WI38 (cell line): ENCODE measurements around the gene OR52A5.

Source experiments
- H3K4me3 ChIP-seq: 2 replicates; pipeline ENCODE4 v1.5.1; 2011; ENCODE audit warnings: low read depth, mild to moderate bottlenecking, control low read depth, low read length
- TF ChIP-seq, protein P1 (sequence below): IDR thresholded peaks from 2 replicates; pipeline ENCODE4 v1.5.1; 2012; ENCODE audit warnings: low read depth, mild to moderate bottlenecking, control low read depth, low read length

The OR52A5 gene

DNA sequence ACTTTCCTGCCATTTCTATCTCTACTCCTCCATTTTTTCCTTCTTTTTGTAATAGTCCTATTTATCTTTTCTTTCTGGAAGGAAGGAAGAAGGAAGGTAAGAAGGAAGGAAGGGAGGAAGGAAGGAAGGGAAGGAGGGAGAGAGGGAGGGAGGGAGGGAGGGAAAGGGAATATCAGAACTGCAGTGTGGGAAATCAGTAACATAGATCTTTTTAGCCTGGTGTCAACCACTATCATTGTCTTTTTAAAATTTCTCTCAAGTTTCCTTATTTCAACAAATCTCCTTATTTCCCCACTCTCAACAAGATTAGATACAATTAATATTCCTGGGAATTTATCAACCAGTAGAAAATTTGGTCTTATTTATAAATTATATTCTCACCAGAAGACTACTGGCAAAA, 35.1 kb downstream of the OR52A5 start:
- TF ChIP-seq, protein P1, sequence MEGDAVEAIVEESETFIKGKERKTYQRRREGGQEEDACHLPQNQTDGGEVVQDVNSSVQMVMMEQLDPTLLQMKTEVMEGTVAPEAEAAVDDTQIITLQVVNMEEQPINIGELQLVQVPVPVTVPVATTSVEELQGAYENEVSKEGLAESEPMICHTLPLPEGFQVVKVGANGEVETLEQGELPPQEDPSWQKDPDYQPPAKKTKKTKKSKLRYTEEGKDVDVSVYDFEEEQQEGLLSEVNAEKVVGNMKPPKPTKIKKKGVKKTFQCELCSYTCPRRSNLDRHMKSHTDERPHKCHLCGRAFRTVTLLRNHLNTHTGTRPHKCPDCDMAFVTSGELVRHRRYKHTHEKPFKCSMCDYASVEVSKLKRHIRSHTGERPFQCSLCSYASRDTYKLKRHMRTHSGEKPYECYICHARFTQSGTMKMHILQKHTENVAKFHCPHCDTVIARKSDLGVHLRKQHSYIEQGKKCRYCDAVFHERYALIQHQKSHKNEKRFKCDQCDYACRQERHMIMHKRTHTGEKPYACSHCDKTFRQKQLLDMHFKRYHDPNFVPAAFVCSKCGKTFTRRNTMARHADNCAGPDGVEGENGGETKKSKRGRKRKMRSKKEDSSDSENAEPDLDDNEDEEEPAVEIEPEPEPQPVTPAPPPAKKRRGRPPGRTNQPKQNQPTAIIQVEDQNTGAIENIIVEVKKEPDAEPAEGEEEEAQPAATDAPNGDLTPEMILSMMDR: no peak

GRCh38 chr11:5102246-5102645, 35.9 kb downstream of the OR52A5 start:
- no peak overlapping the region for H3K4me3 ChIP-seq
- TF ChIP-seq, protein P1: no peak

More for the DNA sequence above, 35.1 kb downstream of the OR52A5 start:
- H3K4me3 ChIP-seq: no peak overlapping the region

- H3K4me3 ChIP-seq: no peak overlapping the region
- TF ChIP-seq, protein P1: no peak
Measured at GRCh38 chr11:5096011-5096410, 42.1 kb downstream of the OR52A5 start.

DNA sequence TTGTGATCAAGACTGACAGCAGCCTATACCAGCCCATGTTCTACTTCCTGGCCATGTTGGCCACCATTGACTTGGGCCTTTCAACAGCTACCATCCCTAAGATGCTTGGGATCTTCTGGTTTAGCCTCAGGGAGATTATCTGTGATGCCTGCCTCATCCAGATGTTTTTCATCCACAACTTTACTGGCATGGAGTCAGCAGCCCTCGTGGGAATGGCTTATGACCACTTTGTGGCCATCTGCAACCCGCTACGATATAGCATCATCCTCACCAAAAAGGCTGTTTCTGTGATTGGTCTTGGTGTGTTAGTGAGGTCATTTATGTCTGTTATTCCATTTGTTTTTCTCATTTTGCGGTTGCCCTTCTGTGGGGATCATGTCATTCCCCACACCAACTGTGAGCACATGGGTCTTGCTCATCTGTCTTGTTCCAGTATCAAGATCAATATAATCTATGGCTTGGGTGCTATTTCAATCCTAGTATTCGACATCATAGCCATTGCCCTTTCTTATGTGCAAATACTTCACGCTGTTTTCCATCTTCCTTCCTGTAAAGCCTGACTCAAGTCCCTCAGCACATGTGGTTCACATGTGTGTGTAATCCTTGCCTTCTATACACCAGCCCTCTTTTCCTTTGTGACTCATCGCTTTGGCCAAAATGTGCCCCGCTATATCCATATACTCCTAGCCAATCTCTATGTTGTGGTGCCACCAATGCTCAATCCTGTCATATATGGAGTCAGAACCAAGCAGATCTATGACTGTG, 45.2 kb downstream of the OR52A5 start:
- H3K4me3 ChIP-seq: no peak overlapping the region
- TF ChIP-seq, protein P1: no peak

- H3K4me3 ChIP-seq: no peak overlapping the region
- TF ChIP-seq, protein P1: no peak
Measured at GRCh38 chr11:5090668-5091067, 47.5 kb downstream of the OR52A5 start.

DNA sequence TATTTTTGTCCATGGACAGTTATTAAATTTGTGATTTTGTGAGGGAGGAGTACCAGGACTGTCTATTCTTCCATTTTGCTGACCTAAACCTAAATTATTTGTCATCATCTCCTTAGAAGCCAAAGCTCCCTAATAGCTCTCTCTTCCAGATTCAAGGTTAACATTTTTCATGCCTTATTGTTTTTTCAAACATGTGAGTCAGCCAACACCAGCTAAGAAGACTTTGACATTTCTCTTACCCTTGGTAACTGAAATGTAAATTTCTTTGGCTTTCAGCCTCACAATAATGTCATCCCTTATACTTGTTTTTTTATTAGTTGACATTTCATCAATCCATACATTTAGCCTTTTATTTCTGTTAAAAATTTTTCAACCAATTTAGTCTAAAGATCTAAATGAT, 49.6 kb downstream of the OR52A5 start:
- H3K4me3 ChIP-seq: no peak overlapping the region
- TF ChIP-seq, protein P1: no peak

- TF ChIP-seq, protein P1: no peak
Measured at GRCh38 chr11:5083602-5084001, 54.6 kb downstream of the OR52A5 start.

More at GRCh38 chr11:5083602-5084001, 54.6 kb downstream of the OR52A5 start:
- no peak overlapping the region for H3K4me3 ChIP-seq
